Upper lobe of right lung (tissue), 1 donor: ENCODE data around the gene KCTD5. TPM values are rescaled to one million over a fixed set of nuclear protein-coding genes. Genes with fewer than 3 reads are reported as not detected.

Experiments
- ATAC-seq: fragments of 200-7000 bp; cut with Tn5 transposase; one replicate; pipeline ENCODE4 v1.9.1; 2020; ENCODE audit warnings: mild to moderate bottlenecking, moderate library complexity
- DNase-seq: peaks from one replicate; pipeline ENCODE4 v3.0.0-alpha.2; 2020
- H3K27ac ChIP-seq: fragments of 200-600 bp; one replicate; pipeline ENCODE4 v1.8.0; 2022
- H3K27me3 ChIP-seq: fragments of 200-600 bp; one replicate; pipeline ENCODE4 v1.8.0; 2022; ENCODE audit warnings: mild to moderate bottlenecking
- H3K36me3 ChIP-seq: fragments of 200-600 bp; one replicate; pipeline ENCODE4 v1.8.0; 2022
- H3K4me1 ChIP-seq: fragments of 200-600 bp; one replicate; pipeline ENCODE4 v1.8.0; 2022
- H3K4me3 ChIP-seq: fragments of 200-600 bp; one replicate; pipeline ENCODE4 v1.8.0; 2022; ENCODE audit warnings: mild to moderate bottlenecking
- H3K9me3 ChIP-seq: fragments of 200-600 bp; one replicate; pipeline ENCODE4 v1.8.0; 2022
- CTCF ChIP-seq: fragments of 200-600 bp; IDR thresholded peaks from one replicate; pipeline ENCODE4 v1.8.0; 2022; ENCODE audit warnings: antibody characterized with exemption
- intact Hi-C: fragments of 100-400 bp; cut with DNase I; formaldehyde crosslinking; loops from one replicate; pipeline ENCODE4 v1.11.0; 2022
- total RNA-seq: library from RNA; stranded (reverse); fragmentation: NEBNext Ultra II Directional; extraction: Animal tissue kit (Norgen Biotek cat#: 25700); gene quantifications from one replicate; pipeline ENCODE4 v1.2.1, GENCODE V29; 2021
- donor health status: DM: no; HTN: yes; CAD: no; lungs with severe emphysema.

KCTD5 gene
- total RNA-seq, 1 donor from 2014 or later: 23.8 TPM

DNA sequence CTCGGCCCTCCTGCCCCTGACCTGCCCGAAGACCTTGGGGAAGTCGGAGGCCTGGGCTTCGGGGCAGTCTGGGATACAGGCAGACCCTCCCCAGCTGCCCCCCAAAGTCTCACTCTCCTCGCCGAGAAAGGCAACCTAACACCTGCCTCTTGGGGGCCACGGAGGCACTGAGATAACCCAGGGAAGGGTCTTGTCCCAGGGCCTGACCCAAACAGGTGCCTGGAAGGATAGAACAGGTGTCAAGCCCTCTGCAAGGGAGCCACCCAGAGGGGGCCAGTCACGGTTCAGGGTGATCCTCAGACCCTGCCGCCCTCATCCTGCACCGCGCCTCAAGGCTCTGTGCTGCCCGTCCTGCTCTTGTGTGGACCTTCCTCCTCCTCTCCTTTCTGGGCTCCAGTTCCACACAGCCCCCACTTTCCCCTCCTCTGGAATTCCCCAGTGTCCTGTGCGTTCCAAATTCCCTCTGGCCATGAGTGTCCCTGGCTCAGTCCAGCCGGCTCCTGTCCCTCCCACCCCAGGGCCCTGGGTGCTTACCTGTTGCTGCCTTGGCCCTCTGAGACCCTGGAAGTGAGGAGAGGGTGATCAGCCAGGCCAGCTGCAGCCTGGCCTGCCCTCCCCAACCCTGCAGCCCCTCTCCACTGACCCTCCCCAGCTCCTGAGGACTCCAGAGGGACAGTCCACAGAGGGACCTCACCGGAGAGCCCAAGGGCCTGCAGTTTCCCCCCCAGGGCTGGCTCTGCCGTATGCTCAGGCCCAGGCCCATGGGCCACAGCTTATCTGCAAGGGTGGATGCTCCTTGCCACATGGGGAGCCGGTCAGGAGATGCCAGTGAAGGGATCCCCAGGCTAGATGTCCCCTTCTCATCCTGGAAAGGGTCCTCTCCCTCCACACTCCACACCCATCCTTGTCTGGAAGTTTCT lies 33.9 kb downstream of the KCTD5 start:
- no peak for ATAC-seq
- H3K4me3 ChIP-seq: no peak overlapping the region
- H3K9me3 ChIP-seq: no peaks in the 10 kb centered on the region
- no peak for TF ChIP-seq CTCF
- intact Hi-C loops: no loop called here
- H3K36me3 ChIP-seq: no peaks in the 10 kb centered on the region
- no peak for DNase-seq
- no peaks in the 10 kb centered on the region for H3K27me3 ChIP-seq
- no peak overlapping the region for H3K27ac ChIP-seq
- peaks cover 11% of the 10 kb centered on the region for H3K4me1 ChIP-seq

- intact Hi-C loops: no loop called here
- ATAC-seq (no peak), DNase-seq (no peak)
- H3K36me3 ChIP-seq: no peaks in the 10 kb centered on the region
- H3K27me3 ChIP-seq: no peaks in the 10 kb centered on the region
- peaks cover 11% of the 10 kb centered on the region for H3K4me1 ChIP-seq
- H3K27ac ChIP-seq: no peak overlapping the region
- no peak for TF ChIP-seq CTCF
- H3K4me3 ChIP-seq: no peak overlapping the region
- H3K9me3 ChIP-seq: no peaks in the 10 kb centered on the region
Measured at GRCh38 chr16:2716948-2717347, 34.6 kb downstream of the KCTD5 start.

- no peak for ATAC-seq
- intact Hi-C loops: no loop called here
- DNase-seq: no peak
- no peaks in the 10 kb centered on the region for H3K9me3 ChIP-seq
- H3K27ac ChIP-seq: no peak overlapping the region
- no peak for TF ChIP-seq CTCF
- peaks cover 11% of the 10 kb centered on the region for H3K4me1 ChIP-seq
- H3K36me3 ChIP-seq: no peaks in the 10 kb centered on the region
- no peaks in the 10 kb centered on the region for H3K27me3 ChIP-seq
- no peak overlapping the region for H3K4me3 ChIP-seq
Measured at GRCh38 chr16:2717383-2718263, 35.3 kb downstream of the KCTD5 start.

GRCh38 chr16:2719328-2720063 lies 37.2 kb downstream of the KCTD5 start:
- Histone ChIP-seq H3K4me1 (peaks cover 11% of the 10 kb centered on the region), H3K9me3 (no peaks in the 10 kb centered on the region), H3K27ac (peak overlapping the region; percentile 4), H3K4me3 (no peak overlapping the region), H3K36me3 (no peaks in the 10 kb centered on the region), H3K27me3 (no peaks in the 10 kb centered on the region)
- ATAC-seq (peak; percentile 45), DNase-seq (peak; percentile 77)
- intact Hi-C loops: no loop called here
- no peak for TF ChIP-seq CTCF

GRCh38 chr16:2720064-2720457 lies 37.7 kb downstream of the KCTD5 start, which contains the start of gene PRSS27:
TSS of gene PRSS27 (minus strand) at chr16:2720224. CDS start at chr16:2720160, 64 bp downstream.
- Histone ChIP-seq H3K4me3 (peak within 1 kb of the TSS; percentile 67), H3K27me3 (no peaks in the 10 kb centered on the region), H3K36me3 (no peaks in the 10 kb centered on the region), H3K4me1 (peaks cover 11% of the 10 kb centered on the region), H3K27ac (peak within 1 kb of the TSS; percentile 81), H3K9me3 (no peaks in the 10 kb centered on the region)
- TF ChIP-seq CTCF: no peak
- intact Hi-C loops: no loop called here
- DNase-seq (no peak), ATAC-seq (no peak)
